SJCRH30 (cell line): Measurements from ENCODE around the gene CEP152. TPM values are rescaled to one million over a fixed set of nuclear protein-coding genes. Genes with fewer than 3 reads are reported as not detected.
"Not testable (repeated sequence)": the region's sequence is repeated elsewhere in the genome, so short reads cannot be mapped to it uniquely, and the experiment has no call there.

Source experiments
- DNase-seq, 2 experiments: peaks; one replicate each; pipeline ENCODE4 v3.0.0-alpha.2; 2015 to 2020
- H3K27ac ChIP-seq: fragments of 250-450 bp; sonication (Bioruptor Pico); 2 replicates; pipeline ENCODE4 v1.5.1; 2020; ENCODE audit warnings: mild to moderate bottlenecking, moderate library complexity
- H3K27me3 ChIP-seq: fragments of 250-450 bp; sonication (Bioruptor Pico); 2 replicates; pipeline ENCODE4 v1.5.1; 2020; ENCODE audit warnings: mild to moderate bottlenecking, moderate library complexity
- H3K36me3 ChIP-seq: fragments of 250-450 bp; sonication (Bioruptor Pico); 2 replicates; pipeline ENCODE4 v1.5.1; 2020; ENCODE audit warnings: mild to moderate bottlenecking, moderate library complexity
- H3K4me1 ChIP-seq: fragments of 250-450 bp; sonication (Bioruptor Pico); 2 replicates; pipeline ENCODE4 v1.5.1; 2020; ENCODE audit warnings: mild to moderate bottlenecking, moderate library complexity
- H3K4me3 ChIP-seq: fragments of 250-450 bp; sonication (Bioruptor Pico); 2 replicates; pipeline ENCODE4 v1.5.1; 2020; ENCODE audit warnings: mild to moderate bottlenecking, moderate library complexity
- H3K9me3 ChIP-seq: fragments of 250-450 bp; sonication (Bioruptor Pico); replicated peaks from 2 replicates; pipeline ENCODE4 v1.5.1; 2020; ENCODE audit warnings: mild to moderate bottlenecking, moderate library complexity
- total RNA-seq: library from RNA; depleted of rRNA; stranded (reverse); fragments of >200 nt; shearing (Covaris generic); gene quantifications from 2 replicates; pipeline ENCODE4 v1.2.3, GENCODE V29; 2014

Gene CEP152
- total RNA-seq, 1 experiment from 2014 or later = 31.8 TPM

DNA sequence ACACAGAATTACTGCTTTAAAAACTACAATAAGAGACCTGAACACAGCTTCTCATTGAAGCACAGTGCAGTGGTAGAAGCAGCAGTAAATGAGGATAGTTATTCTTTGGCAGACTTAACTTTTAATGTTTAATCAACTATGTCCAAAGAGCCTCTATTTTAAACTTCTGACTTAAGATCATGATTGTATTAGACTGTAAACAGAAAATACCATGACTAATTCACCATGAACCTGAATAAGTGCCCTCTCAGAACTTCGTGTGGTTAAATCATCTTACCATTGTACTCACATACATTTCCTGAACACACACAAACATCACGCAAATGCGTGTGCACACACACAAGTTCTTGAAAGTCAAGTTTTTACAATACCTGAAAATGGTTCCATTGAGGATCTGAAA is 13.9 kb downstream of the CEP152 start:
- H3K27me3 ChIP-seq = no peaks in the 10 kb centered on the region
- H3K4me1 ChIP-seq = peaks cover 53% of the 10 kb centered on the region
- peak overlapping the region; percentile 92 for H3K27ac ChIP-seq
- DNase-seq = peak; percentile 15 to 70
- H3K9me3 ChIP-seq = no peaks in the 10 kb centered on the region
- H3K36me3 ChIP-seq = peaks cover 41% of the 10 kb centered on the region
- no peak overlapping the region for H3K4me3 ChIP-seq

DNA sequence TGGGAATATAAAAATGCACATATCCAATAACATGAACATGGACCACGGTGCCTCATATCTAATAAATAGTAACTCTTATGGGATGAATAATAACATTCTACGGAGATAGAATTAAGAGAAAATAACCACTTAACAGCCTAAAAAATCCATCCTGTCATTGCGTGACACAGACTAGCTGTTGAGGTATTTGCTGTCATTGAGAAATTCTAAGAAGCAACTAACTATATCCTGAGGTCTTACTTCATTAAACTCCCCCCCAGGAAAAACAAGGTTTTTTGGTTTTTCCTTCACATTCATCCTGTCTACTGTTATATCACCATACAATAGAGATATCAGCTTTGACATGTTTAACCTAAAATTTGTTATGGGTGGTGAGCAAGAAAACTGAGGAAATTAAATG is 14.3 kb downstream of the CEP152 start:
- Histone ChIP-seq H3K27ac (peak overlapping the region; percentile 92), H3K4me1 (peaks cover 53% of the 10 kb centered on the region)

DNA sequence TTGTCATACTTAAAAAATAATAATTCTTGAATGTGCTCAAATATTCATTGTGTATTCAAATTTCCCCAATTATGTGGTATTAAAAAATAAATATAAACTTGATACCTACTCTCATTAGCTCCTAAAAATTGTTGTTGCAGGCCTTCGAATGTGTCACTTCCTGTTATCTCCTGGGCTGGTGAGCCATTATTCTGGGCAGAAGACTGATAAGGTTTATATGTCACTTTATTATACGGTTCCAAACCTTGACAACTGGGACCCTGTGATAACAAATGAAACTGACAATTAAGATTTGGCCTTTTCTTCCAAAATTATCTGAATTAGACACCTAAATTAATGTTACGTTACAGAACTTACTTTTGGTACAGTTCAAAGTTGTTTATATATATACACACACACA is 15.0 kb downstream of the CEP152 start:
- peaks cover 51% of the 10 kb centered on the region for H3K4me1 ChIP-seq
- DNase-seq = no peak
- H3K9me3 ChIP-seq = no peaks in the 10 kb centered on the region
- H3K36me3 ChIP-seq = peaks cover 48% of the 10 kb centered on the region
- H3K27me3 ChIP-seq = no peaks in the 10 kb centered on the region
- H3K27ac ChIP-seq = peak overlapping the region; percentile 92
- H3K4me3 ChIP-seq = no peak overlapping the region

More for the DNA sequence above, 14.3 kb downstream of the CEP152 start:
- Histone ChIP-seq H3K4me3 (no peak overlapping the region), H3K36me3 (peaks cover 42% of the 10 kb centered on the region), H3K9me3 (no peaks in the 10 kb centered on the region), H3K27me3 (no peaks in the 10 kb centered on the region)
- DNase-seq = peak in 1 of 2 experiments; percentile 50

DNA sequence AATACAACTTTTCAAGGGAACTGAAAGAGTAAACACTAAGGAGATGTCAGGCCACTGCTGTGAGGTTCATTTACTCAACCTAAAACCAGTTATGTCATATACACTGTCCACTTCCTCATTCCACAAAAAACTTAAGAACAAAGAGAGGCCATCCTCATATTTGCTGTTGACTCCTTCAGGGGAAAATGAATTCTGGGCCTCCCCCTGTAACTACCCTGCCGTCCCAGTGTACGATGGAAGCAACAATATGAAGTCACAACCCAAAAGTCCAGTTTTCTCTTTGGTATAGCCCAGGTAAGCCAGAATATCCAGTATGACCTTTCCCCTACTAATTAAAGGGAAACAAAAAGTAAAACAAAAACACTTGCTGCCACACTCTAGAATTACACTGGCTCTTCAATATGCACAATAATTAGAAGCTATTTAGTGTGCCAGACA is 16.2 kb downstream of the CEP152 start:
- H3K27ac ChIP-seq = peak overlapping the region; percentile 25; the same call in 1 of the 2 replicates
- DNase-seq = no peak

DNA sequence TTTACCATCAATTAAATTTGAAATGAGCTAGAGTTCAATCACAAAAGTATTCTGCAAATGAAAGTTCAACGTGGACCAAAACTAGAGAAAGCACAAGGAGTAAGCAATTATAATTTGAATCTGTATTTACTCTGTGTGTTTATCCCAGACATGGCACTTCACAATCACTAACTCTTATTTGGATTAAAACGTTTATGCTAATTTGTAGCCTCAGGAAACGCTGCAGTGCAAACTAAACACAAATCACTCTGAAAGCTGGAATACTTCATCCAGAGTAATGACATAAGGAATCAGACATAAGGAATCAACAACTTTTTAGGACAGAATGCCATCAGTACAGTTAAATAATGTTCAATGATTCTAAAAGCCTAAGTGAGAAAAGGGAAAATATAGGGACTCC is 18.5 kb downstream of the CEP152 start:
- Histone ChIP-seq H3K36me3 (peaks cover 65% of the 10 kb centered on the region), H3K4me1 (peaks cover 31% of the 10 kb centered on the region), H3K27ac (no peak overlapping the region), H3K9me3 (no peaks in the 10 kb centered on the region), H3K4me3 (no peak overlapping the region), H3K27me3 (no peaks in the 10 kb centered on the region)
- no peak for DNase-seq

More for the DNA sequence above, 16.2 kb downstream of the CEP152 start:
- peaks cover 59% of the 10 kb centered on the region for H3K36me3 ChIP-seq
- peaks cover 49% of the 10 kb centered on the region for H3K4me1 ChIP-seq
- no peaks in the 10 kb centered on the region for H3K27me3 ChIP-seq
- no peaks in the 10 kb centered on the region for H3K9me3 ChIP-seq
- H3K4me3 ChIP-seq = no peak overlapping the region

DNA sequence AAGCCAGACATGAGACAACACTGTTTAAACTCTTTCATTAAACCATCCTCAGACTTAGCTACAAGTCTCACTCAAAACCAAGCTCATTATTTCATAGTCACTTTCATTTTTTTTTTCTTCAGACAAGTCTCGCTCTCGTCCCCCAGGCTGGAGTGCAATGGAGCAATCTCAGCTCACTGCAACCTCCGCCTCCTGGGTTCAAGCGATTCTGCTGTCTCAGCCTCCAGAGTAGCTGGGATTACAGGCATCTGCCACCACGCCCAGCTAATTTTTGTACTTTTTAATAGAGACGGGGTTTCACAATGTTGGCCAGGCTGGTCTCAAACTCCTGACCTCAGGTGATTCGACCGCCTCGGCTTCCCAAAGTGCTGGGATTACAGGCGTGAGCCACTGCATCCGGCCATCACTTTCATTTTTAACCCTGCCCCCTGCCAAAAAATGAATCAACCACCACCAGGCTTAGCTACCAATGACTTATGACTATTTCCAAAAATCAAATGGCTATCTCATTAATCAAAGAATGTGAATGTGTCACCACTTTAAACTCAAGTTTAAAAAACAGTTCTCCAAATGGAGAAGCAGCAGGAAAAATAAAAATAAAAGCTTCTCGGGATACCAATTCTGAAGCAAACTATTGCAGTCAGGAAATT is 20.3 kb downstream of the CEP152 start:
- Histone ChIP-seq H3K4me1 (peaks cover 14% of the 10 kb centered on the region), H3K36me3 (peaks cover 58% of the 10 kb centered on the region)
- H3K4me3 ChIP-seq, H3K27ac ChIP-seq, H3K27me3 ChIP-seq, DNase-seq, H3K9me3 ChIP-seq: not testable (repeated sequence)

DNA sequence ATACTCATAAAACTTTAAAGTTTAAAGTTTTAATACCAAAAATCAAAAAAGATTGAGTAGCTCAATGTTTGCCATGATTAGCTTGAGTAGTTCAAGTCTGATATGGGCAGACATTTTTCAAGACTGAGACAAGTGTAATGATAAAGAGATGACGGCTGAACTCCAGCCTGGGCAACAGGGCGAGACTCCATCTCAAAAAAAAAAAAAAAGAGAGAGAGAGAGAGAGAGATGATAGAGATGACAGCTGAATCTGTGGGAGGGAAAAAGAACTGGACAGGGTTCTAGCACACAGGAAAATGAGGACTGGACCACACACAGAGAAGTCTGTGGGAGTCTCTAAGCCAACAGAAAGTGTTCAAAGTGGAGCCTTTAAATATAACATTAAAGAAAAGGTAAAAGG is 25.2 kb downstream of the CEP152 start:
- no peaks in the 10 kb centered on the region for H3K27me3 ChIP-seq
- H3K9me3 ChIP-seq = no peaks in the 10 kb centered on the region
- peaks cover 59% of the 10 kb centered on the region for H3K36me3 ChIP-seq
- H3K4me3 ChIP-seq = no peak overlapping the region
- H3K27ac ChIP-seq = no peak overlapping the region
- no peaks in the 10 kb centered on the region for H3K4me1 ChIP-seq
- peak in 1 of 2 experiments; percentile 26 for DNase-seq

DNA sequence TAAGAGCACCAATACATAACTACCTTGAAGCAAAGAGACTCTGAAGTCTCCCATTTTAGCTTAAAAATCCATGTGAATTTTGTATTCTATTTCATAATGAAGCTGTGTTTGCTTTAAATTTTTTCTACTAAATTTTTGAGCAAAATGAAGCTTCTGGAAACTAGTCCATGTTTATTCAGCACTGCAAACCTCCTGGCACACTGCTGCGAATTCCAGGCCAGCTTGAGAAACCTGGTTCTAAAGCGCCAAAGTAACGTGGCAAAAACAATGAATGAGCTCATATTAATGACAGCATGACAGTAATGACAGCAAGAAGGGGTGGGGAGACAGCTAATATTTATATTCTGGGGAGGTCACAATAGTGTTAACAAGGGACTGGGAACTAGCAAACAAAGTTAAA is 25.7 kb downstream of the CEP152 start:
- no peak for DNase-seq
- Histone ChIP-seq H3K4me1 (no peaks in the 10 kb centered on the region), H3K27ac (no peak overlapping the region), H3K27me3 (no peaks in the 10 kb centered on the region), H3K4me3 (no peak overlapping the region), H3K9me3 (no peaks in the 10 kb centered on the region), H3K36me3 (peaks cover 59% of the 10 kb centered on the region)

DNA sequence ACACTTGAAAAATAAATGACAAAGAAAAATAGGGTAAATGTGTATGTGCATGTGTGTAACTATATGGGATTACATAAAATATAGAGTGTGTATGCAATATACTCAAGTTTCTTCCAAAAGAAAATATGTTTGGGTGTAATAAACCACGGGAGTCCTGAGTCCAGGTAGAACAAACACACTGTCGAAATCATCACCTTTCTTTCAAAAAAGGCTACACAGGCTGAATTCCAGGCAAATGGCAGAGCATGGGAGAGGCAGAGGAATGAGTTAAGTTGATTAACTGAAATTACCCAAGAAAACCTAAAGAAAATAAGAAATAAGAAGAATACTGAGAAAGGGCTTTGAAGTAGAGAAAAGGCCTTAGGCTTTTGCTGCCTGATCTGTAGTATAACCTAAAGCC is 26.1 kb downstream of the CEP152 start:
- peaks cover 60% of the 10 kb centered on the region for H3K36me3 ChIP-seq
- H3K9me3 ChIP-seq = no peaks in the 10 kb centered on the region
- no peak for DNase-seq
- no peaks in the 10 kb centered on the region for H3K27me3 ChIP-seq
- no peak overlapping the region for H3K27ac ChIP-seq
- no peaks in the 10 kb centered on the region for H3K4me1 ChIP-seq
- H3K4me3 ChIP-seq = no peak overlapping the region

DNA sequence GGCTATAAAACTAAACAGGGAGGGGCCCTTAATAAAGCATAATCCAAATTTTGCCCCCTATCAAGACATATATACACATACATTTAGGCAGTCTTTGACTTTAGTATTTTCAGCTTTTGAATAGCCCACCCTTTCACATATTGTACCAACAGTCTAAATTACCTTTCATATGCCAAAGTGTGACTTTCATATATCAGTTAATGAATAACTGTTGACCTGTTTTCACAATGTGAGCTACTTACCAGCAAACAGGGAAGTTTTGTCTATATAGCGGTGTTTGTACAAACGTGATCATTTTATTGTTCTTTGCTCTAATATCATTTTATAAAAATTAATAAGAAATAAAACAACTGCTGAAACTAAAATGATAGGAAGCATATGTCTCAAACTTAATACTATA is 28.0 kb downstream of the CEP152 start:
- Histone ChIP-seq H3K4me3 (no peak overlapping the region), H3K36me3 (peaks cover 65% of the 10 kb centered on the region), H3K4me1 (no peaks in the 10 kb centered on the region), H3K27me3 (no peaks in the 10 kb centered on the region), H3K27ac (no peak overlapping the region), H3K9me3 (no peaks in the 10 kb centered on the region)
- DNase-seq = no peak

DNA sequence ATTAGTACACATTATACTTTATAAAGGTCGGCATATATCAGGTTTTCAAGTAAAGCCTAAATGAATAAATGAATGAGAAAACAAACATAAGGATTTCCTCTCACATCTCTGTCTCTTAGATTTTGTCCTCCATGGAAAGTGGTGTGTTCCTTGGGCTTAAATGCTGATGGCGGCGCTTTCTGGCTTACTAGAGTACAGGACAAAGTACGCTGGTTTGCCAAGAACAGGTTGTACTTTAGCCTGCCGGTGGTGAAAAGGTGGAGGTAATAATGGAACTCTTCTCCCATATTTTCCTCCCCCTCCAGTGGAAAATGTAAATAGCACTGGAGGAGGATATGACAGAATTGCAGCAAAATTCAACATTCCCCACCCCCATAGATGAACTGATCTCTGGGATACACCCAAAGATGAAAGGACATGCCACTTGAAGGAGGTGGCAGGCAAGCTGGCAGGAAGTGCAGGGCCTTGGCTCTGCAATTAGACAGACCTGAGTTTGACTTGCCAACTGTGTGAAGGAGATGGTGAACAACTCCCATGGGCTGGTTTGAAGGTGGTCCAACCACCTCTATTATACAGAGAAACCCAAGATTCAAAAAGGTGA is 29.3 kb downstream of the CEP152 start:
- no peaks in the 10 kb centered on the region for H3K4me1 ChIP-seq
- no peak overlapping the region for H3K27ac ChIP-seq
- no peak for DNase-seq
- no peaks in the 10 kb centered on the region for H3K27me3 ChIP-seq
- H3K36me3 ChIP-seq = peaks cover 60% of the 10 kb centered on the region
- H3K4me3 ChIP-seq = no peak overlapping the region
- H3K9me3 ChIP-seq = no peaks in the 10 kb centered on the region

DNA sequence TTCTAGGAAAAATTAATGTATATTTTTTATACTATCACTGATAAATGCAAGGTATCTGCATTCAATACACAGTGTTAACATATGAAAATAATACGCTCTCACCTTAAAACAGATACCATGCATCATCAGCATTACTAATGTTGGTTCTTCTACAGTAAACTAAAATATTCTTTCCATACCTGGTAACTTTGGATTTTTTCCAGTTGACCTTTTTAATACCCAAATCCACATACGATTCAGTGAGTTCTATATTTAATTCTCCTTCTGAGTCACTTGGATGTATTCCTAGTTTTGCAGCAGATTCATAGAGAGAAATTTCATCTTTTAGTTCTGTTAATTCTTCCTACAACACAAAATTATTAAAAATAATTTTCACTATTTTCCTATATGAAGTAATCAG is 29.9 kb downstream of the CEP152 start:
- Histone ChIP-seq H3K4me1 (no peaks in the 10 kb centered on the region), H3K9me3 (no peaks in the 10 kb centered on the region), H3K27me3 (no peaks in the 10 kb centered on the region), H3K36me3 (peaks cover 62% of the 10 kb centered on the region), H3K27ac (no peak overlapping the region), H3K4me3 (no peak overlapping the region)
- DNase-seq = no peak

DNA sequence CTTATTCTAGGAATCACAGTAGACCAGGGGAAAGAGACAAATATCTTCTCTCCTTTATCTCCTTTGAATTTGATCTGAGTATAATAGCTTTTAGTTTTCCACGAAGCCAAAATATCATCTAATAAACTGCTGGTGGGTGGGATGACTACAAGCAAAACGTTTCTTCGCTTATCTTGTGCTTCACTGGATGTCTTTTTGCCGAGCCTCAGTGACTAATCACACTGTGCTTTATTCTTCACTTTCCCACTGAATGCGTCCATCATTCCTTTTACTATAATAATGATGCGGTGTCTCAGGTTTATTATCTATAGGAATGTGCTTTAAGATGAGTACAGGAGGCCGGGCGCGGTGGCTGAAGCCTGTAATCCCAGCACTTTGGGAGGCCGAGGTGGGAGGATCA is 32.5 kb downstream of the CEP152 start:
- Histone ChIP-seq H3K27ac (no peak overlapping the region), H3K4me1 (no peaks in the 10 kb centered on the region), H3K9me3 (no peaks in the 10 kb centered on the region), H3K27me3 (no peaks in the 10 kb centered on the region), H3K4me3 (no peak overlapping the region), H3K36me3 (peaks cover 55% of the 10 kb centered on the region)
- DNase-seq = no peak

DNA sequence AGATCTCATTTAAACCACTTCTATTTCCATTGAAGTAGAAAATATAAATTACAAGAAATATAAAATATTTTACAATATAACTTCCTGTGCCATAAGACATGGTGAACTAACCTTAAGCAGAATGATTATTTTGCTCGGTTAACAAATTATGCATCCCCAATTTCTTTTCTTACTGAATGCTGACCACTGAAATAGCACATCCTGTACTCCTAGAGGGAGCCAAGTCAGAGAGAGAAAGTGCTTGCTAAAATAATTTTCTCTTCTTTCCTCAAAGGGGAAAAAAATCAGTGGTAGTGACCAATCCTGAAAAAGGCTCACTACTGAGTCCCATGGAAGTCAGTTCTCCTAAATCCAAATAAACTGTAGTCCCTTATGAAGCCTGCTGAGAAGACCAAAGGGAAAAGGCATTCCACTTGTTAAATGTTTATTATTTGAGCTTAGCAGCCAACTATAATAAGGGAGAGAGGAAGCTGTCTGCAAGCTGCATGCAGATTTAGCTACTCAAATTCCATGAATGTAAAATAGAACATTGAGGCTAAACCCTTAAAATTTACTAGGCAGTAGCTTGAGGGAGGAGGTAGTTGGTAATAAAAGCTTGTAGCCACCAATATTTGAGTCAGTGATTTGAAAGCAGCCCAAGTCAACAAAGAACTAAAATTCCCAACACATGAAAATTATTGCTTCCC is 33.1 kb downstream of the CEP152 start:
- no peaks in the 10 kb centered on the region for H3K9me3 ChIP-seq
- no peaks in the 10 kb centered on the region for H3K4me1 ChIP-seq
- no peak overlapping the region for H3K4me3 ChIP-seq
- H3K36me3 ChIP-seq = peaks cover 52% of the 10 kb centered on the region
- no peaks in the 10 kb centered on the region for H3K27me3 ChIP-seq
- no peak overlapping the region for H3K27ac ChIP-seq
- peak in 1 of 2 experiments; percentile 36 for DNase-seq

DNA sequence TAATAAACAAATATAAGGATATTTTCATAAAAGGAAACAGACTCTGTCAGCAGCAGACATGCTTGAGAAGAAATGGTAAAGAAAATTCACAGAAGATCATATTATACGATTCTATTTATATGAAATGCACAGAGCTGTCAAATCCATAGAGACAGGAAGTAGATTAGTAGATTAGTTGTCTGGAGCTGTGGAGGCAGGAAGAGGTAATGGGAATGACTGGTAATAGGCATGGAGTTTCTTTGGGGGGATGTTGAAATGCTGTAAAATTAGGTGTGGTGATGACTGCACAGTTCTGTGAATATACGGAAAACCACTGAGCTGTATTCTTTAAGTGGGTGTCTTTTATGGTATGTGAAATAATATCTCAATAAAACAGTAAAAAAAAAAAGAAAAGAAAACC is 35.3 kb downstream of the CEP152 start:
- no peak for DNase-seq
- no peaks in the 10 kb centered on the region for H3K27me3 ChIP-seq
- H3K27ac ChIP-seq = no peak overlapping the region

More for the DNA sequence above, 35.3 kb downstream of the CEP152 start:
- Histone ChIP-seq H3K9me3 (no peaks in the 10 kb centered on the region), H3K4me3 (no peak overlapping the region), H3K36me3 (peaks cover 47% of the 10 kb centered on the region), H3K4me1 (no peaks in the 10 kb centered on the region)
